ENCODE measurements around the gene RSAD1. TPM values are rescaled to one million over a fixed set of nuclear protein-coding genes. Genes with fewer than 3 reads are reported as not detected.

RSAD1 gene
- total RNA-seq, 2 donors from 2014 or later, result 22.2 to 29.3 TPM

- DNase-seq, result no peak
- no peaks in the 10 kb centered on the region for H3K27me3 ChIP-seq
- H3K9me3 ChIP-seq, result no peaks in the 10 kb centered on the region
These were observed 42.9 kb downstream of the RSAD1 start for GRCh38 chr17:50521514-50521913.

GRCh38 chr17:50522766-50523165 lies 44.1 kb downstream of the RSAD1 start:
- intact Hi-C loops (cut with DNase I), result no loop called here
- Histone ChIP-seq H3K9ac (ENCODE audit: low read depth in 2 of 2, low read length in 2 of 2) (no peak overlapping the region), H3K27me3 (no peaks in the 10 kb centered on the region), H3K4me1 (no peaks in the 10 kb centered on the region), H3K9me3 (no peaks in the 10 kb centered on the region), H3K36me3 (no peaks in the 10 kb centered on the region), H3K27ac (no peak overlapping the region), H3K4me3 (no peak overlapping the region)
- no peak for TF ChIP-seq CTCF (IDR thresholded peaks at IDR 0.05)
- DNase-seq, result no peak

More at GRCh38 chr17:50521514-50521913, 42.9 kb downstream of the RSAD1 start:
- intact Hi-C loops (cut with DNase I), result no loop called here
- Histone ChIP-seq H3K9ac (ENCODE audit: low read depth in 2 of 2, low read length in 2 of 2) (no peak overlapping the region), H3K4me1 (no peaks in the 10 kb centered on the region), H3K36me3 (no peaks in the 10 kb centered on the region), H3K27ac (no peak overlapping the region), H3K4me3 (no peak overlapping the region)
- TF ChIP-seq CTCF (IDR thresholded peaks at IDR 0.05), result no peak

- intact Hi-C loops (cut with DNase I), result no loop called here
- no peaks in the 10 kb centered on the region for H3K4me1 ChIP-seq
- no peaks in the 10 kb centered on the region for H3K36me3 ChIP-seq
- H3K9ac ChIP-seq (ENCODE audit: low read depth in 2 of 2, low read length in 2 of 2), result no peak overlapping the region
- no peak for TF ChIP-seq CTCF (IDR thresholded peaks at IDR 0.05)
- no peaks in the 10 kb centered on the region for H3K9me3 ChIP-seq
- no peak for DNase-seq
- H3K27me3 ChIP-seq, result no peaks in the 10 kb centered on the region
- no peak overlapping the region for H3K27ac ChIP-seq
- no peak overlapping the region for H3K4me3 ChIP-seq
These were observed 44.5 kb downstream of the RSAD1 start for GRCh38 chr17:50523208-50523607.

GRCh38 chr17:50524838-50525237 lies 46.2 kb downstream of the RSAD1 start:
- Histone ChIP-seq H3K4me3 (no peak overlapping the region), H3K9me3 (no peaks in the 10 kb centered on the region), H3K9ac (ENCODE audit: low read depth in 2 of 2, low read length in 2 of 2) (no peak overlapping the region), H3K27ac (no peak overlapping the region), H3K4me1 (no peaks in the 10 kb centered on the region), H3K36me3 (no peaks in the 10 kb centered on the region), H3K27me3 (no peaks in the 10 kb centered on the region)
- DNase-seq, result no peak
- intact Hi-C loops (cut with DNase I), result no loop called here
- no peak for TF ChIP-seq CTCF (IDR thresholded peaks at IDR 0.05)

- Histone ChIP-seq H3K4me3 (no peak overlapping the region), H3K4me1 (no peaks in the 10 kb centered on the region), H3K36me3 (no peaks in the 10 kb centered on the region), H3K9ac (ENCODE audit: low read depth in 2 of 2, low read length in 2 of 2) (no peak overlapping the region), H3K9me3 (no peaks in the 10 kb centered on the region), H3K27ac (no peak overlapping the region), H3K27me3 (peaks cover 7% of the 10 kb centered on the region)
- intact Hi-C loops (cut with DNase I), result no loop called here
- TF ChIP-seq CTCF (IDR thresholded peaks at IDR 0.05), result no peak
- no peak for DNase-seq
These were observed 48.6 kb downstream of the RSAD1 start for GRCh38 chr17:50527155-50527762.
